Mesodermal cell (in vitro differentiated cells): ENCODE results near the gene PRKCA.

Source experiments
- H3K27ac ChIP-seq: 2 replicates; pipeline ENCODE4 v1.7.0; 2013; ENCODE audit warnings: mild to moderate bottlenecking, low read depth, low read length, moderate library complexity; ENCODE audit not compliant: severe bottlenecking
- H3K36me3 ChIP-seq: 2 replicates; pipeline ENCODE4 v1.7.1; 2013; ENCODE audit warnings: mild to moderate bottlenecking, low read length, moderate library complexity; ENCODE audit not compliant: control insufficient read depth, insufficient read depth
- H3K4me1 ChIP-seq: one replicate; pipeline ENCODE4 v1.7.1; 2013; ENCODE audit warnings: mild to moderate bottlenecking, low read length; ENCODE audit not compliant: insufficient read depth, control insufficient read depth, poor library complexity, severe bottlenecking
- H3K4me3 ChIP-seq: 2 replicates; pipeline ENCODE4 v1.7.0; 2013; ENCODE audit warnings: low read length, control low read depth, mild to moderate bottlenecking; ENCODE audit not compliant: insufficient read depth, poor library complexity, severe bottlenecking; ENCODE audit errors: extremely low read depth
- H3K9me3 ChIP-seq: 2 replicates; pipeline ENCODE4 v1.7.1; 2013; ENCODE audit warnings: mild to moderate bottlenecking, low read length, moderate library complexity; ENCODE audit not compliant: control insufficient read depth
- WGBS, 2 experiments: methylation state at CpG; one replicate each; pipeline ENCODE4 v1.1.5; 2013; ENCODE audit warnings: missing lambda C conversion rate in 2 of 2; ENCODE audit not compliant: insufficient coverage in 2 of 2; 5-methylcytosine and 5-hydroxymethylcytosine counted together

PRKCA gene

GRCh38 chr17:66747578-66748275 lies 445.3 kb downstream of the PRKCA start:
- 87 to 90% methylated on average over 15 to 17 of the region's 17 CpGs for WGBS, 2 experiments
- Histone ChIP-seq H3K4me3 (no peak overlapping the region), H3K9me3 (no peaks in the 10 kb centered on the region), H3K36me3 (peaks cover 8% of the 10 kb centered on the region), H3K27ac (no peak overlapping the region), H3K4me1 (no peaks in the 10 kb centered on the region)

- no peak overlapping the region for H3K27ac ChIP-seq
- H3K4me3 ChIP-seq = no peak overlapping the region
- no peaks in the 10 kb centered on the region for H3K9me3 ChIP-seq
- H3K36me3 ChIP-seq = peaks cover 6% of the 10 kb centered on the region
- no peaks in the 10 kb centered on the region for H3K4me1 ChIP-seq
- 84 to 86% methylated on average over 6 of the region's 8 CpGs for WGBS, 2 experiments
These were observed 446.2 kb downstream of the PRKCA start for GRCh38 chr17:66748578-66748977.

- Histone ChIP-seq H3K27ac (no peak overlapping the region), H3K4me3 (no peak overlapping the region), H3K9me3 (no peaks in the 10 kb centered on the region), H3K36me3 (peaks cover 8% of the 10 kb centered on the region), H3K4me1 (no peaks in the 10 kb centered on the region)
- 85 to 86% methylated on average over 6 of the region's 7 CpGs for WGBS, 2 experiments
These were observed 446.9 kb downstream of the PRKCA start for GRCh38 chr17:66749217-66749832.

- H3K9me3 ChIP-seq = no peaks in the 10 kb centered on the region
- H3K27ac ChIP-seq = no peak overlapping the region
- H3K4me3 ChIP-seq = no peak overlapping the region
- H3K36me3 ChIP-seq = peaks cover 10% of the 10 kb centered on the region
- whole genome bisulfite sequencing, 2 experiments = 89 to 94% methylated on average over 5 of the region's 7 CpGs
- H3K4me1 ChIP-seq = no peaks in the 10 kb centered on the region
These were observed 447.7 kb downstream of the PRKCA start for GRCh38 chr17:66750116-66750515.

- no peaks in the 10 kb centered on the region for H3K9me3 ChIP-seq
- no peak overlapping the region for H3K4me3 ChIP-seq
- H3K27ac ChIP-seq = no peak overlapping the region
- WGBS, 2 experiments = 92 to 96% methylated on average over 6 to 9 of the region's 11 CpGs
- no peaks in the 10 kb centered on the region for H3K4me1 ChIP-seq
- peaks cover 10% of the 10 kb centered on the region for H3K36me3 ChIP-seq
These were observed 448.5 kb downstream of the PRKCA start for GRCh38 chr17:66750781-66751543.

- 94 to 100% methylated on average over 1 to 2 of the region's 3 CpGs for WGBS, 2 experiments
- H3K4me1 ChIP-seq = no peaks in the 10 kb centered on the region
These were observed 449.4 kb downstream of the PRKCA start for GRCh38 chr17:66751771-66752170.

GRCh38 chr17:66752411-66752810 lies 450.0 kb downstream of the PRKCA start:
- no peaks in the 10 kb centered on the region for H3K4me1 ChIP-seq
- peaks cover 6% of the 10 kb centered on the region for H3K36me3 ChIP-seq
- 73 to 76% methylated on average over 3 of the region's 3 CpGs for WGBS, 2 experiments
- no peak overlapping the region for H3K4me3 ChIP-seq
- H3K9me3 ChIP-seq = no peaks in the 10 kb centered on the region
- H3K27ac ChIP-seq = no peak overlapping the region

More at GRCh38 chr17:66751771-66752170, 449.4 kb downstream of the PRKCA start:
- Histone ChIP-seq H3K36me3 (peaks cover 10% of the 10 kb centered on the region), H3K27ac (no peak overlapping the region), H3K4me3 (no peak overlapping the region), H3K9me3 (no peaks in the 10 kb centered on the region)

GRCh38 chr17:66753126-66753920 lies 450.9 kb downstream of the PRKCA start:
- H3K9me3 ChIP-seq = no peaks in the 10 kb centered on the region
- H3K4me3 ChIP-seq = no peak overlapping the region
- no peaks in the 10 kb centered on the region for H3K4me1 ChIP-seq
- H3K36me3 ChIP-seq = peaks cover 5% of the 10 kb centered on the region
- WGBS, 2 experiments = 66 to 82% methylated on average over 7 of the region's 11 CpGs
- H3K27ac ChIP-seq = no peak overlapping the region

- 94% methylated on average over 12 to 13 of the region's 18 CpGs for WGBS, 2 experiments
- no peaks in the 10 kb centered on the region for H3K4me1 ChIP-seq
- H3K9me3 ChIP-seq = no peaks in the 10 kb centered on the region
- no peak overlapping the region for H3K27ac ChIP-seq
- no peak overlapping the region for H3K4me3 ChIP-seq
- H3K36me3 ChIP-seq = peaks cover 5% of the 10 kb centered on the region
These were observed 452.9 kb downstream of the PRKCA start for GRCh38 chr17:66755101-66755943.

- Histone ChIP-seq H3K36me3 (peaks cover 5% of the 10 kb centered on the region), H3K4me3 (no peak overlapping the region), H3K9me3 (no peaks in the 10 kb centered on the region), H3K4me1 (no peaks in the 10 kb centered on the region), H3K27ac (no peak overlapping the region)
- WGBS, 2 experiments = 93 to 98% methylated on average over 6 to 9 of the region's 10 CpGs
These were observed 453.5 kb downstream of the PRKCA start for GRCh38 chr17:66755944-66756290.
